Nephron progenitor cell (in vitro differentiated cells): ENCODE measurements around the gene SEC16B.

Experiments used
- DNase-seq: peaks from one replicate; pipeline ENCODE4 v3.0.0; 2021
- H3K27ac Mint-ChIP-seq: 2 replicates; pipeline ENCODE4 v1.8.0; 2021; ENCODE audit warnings: mild to moderate bottlenecking, moderate library complexity, mixed read lengths
- H3K27me3 Mint-ChIP-seq: 2 replicates; pipeline ENCODE4 v1.8.0; 2021; ENCODE audit warnings: mild to moderate bottlenecking, low read depth, mixed read lengths; ENCODE audit not compliant: poor library complexity
- H3K36me3 Mint-ChIP-seq: 2 replicates; pipeline ENCODE4 v1.8.0; 2021; ENCODE audit warnings: low read depth, mixed read lengths
- H3K4me1 Mint-ChIP-seq: 2 replicates; pipeline ENCODE4 v1.8.0; 2021; ENCODE audit warnings: mixed read lengths
- H3K4me3 Mint-ChIP-seq: 2 replicates; pipeline ENCODE4 v1.8.0; 2021; ENCODE audit warnings: mild to moderate bottlenecking, moderate library complexity, mixed read lengths
- H3K9me3 Mint-ChIP-seq: 2 replicates; pipeline ENCODE4 v1.8.0; 2021; ENCODE audit warnings: mild to moderate bottlenecking, moderate library complexity, mixed read lengths
- CTCF ChIP-seq: fragments of 200-600 bp; sonication (generic); IDR thresholded peaks from 2 replicates; pipeline ENCODE4 v1.5.0; 2021; ENCODE audit warnings: antibody characterized with exemption

The SEC16B gene

GRCh38 chr1:178010674-178011464, 41.0 kb upstream of the SEC16B start:
- no peak overlapping the region for H3K4me3 Mint-ChIP-seq
- H3K36me3 Mint-ChIP-seq: no peaks in the 10 kb centered on the region
- H3K27ac Mint-ChIP-seq: no peak overlapping the region
- no peak for TF ChIP-seq CTCF
- peaks cover 4% of the 10 kb centered on the region for H3K27me3 Mint-ChIP-seq
- no peaks in the 10 kb centered on the region for H3K4me1 Mint-ChIP-seq
- DNase-seq: no peak
- no peaks in the 10 kb centered on the region for H3K9me3 Mint-ChIP-seq

GRCh38 chr1:178006043-178006442, 36.2 kb upstream of the SEC16B start:
- Mint-ChIP-seq H3K27me3 (peaks cover 8% of the 10 kb centered on the region), H3K4me1 (no peaks in the 10 kb centered on the region), H3K27ac (no peak overlapping the region), H3K4me3 (no peak overlapping the region), H3K36me3 (no peaks in the 10 kb centered on the region), H3K9me3 (no peaks in the 10 kb centered on the region)
- no peak for TF ChIP-seq CTCF
- DNase-seq: no peak

- no peaks in the 10 kb centered on the region for H3K36me3 Mint-ChIP-seq
- peaks cover 12% of the 10 kb centered on the region for H3K27me3 Mint-ChIP-seq
- H3K4me3 Mint-ChIP-seq: no peak overlapping the region
- no peak for DNase-seq
- no peaks in the 10 kb centered on the region for H3K4me1 Mint-ChIP-seq
- no peak for TF ChIP-seq CTCF
- no peaks in the 10 kb centered on the region for H3K9me3 Mint-ChIP-seq
- H3K27ac Mint-ChIP-seq: no peak overlapping the region
These were observed 35.6 kb upstream of the SEC16B start for GRCh38 chr1:178005450-178005849.

- Mint-ChIP-seq H3K4me1 (no peaks in the 10 kb centered on the region), H3K4me3 (no peak overlapping the region), H3K27ac (no peak overlapping the region), H3K27me3 (peaks cover 12% of the 10 kb centered on the region), H3K9me3 (no peaks in the 10 kb centered on the region), H3K36me3 (no peaks in the 10 kb centered on the region)
- TF ChIP-seq CTCF: no peak
- no peak for DNase-seq
These were observed 35.1 kb upstream of the SEC16B start for GRCh38 chr1:178004926-178005391.

- H3K9me3 Mint-ChIP-seq: no peaks in the 10 kb centered on the region
- DNase-seq: no peak
- no peaks in the 10 kb centered on the region for H3K4me1 Mint-ChIP-seq
- peaks cover 9% of the 10 kb centered on the region for H3K27me3 Mint-ChIP-seq
- no peak overlapping the region for H3K27ac Mint-ChIP-seq
- no peak for TF ChIP-seq CTCF
- H3K4me3 Mint-ChIP-seq: no peak overlapping the region
- H3K36me3 Mint-ChIP-seq: no peaks in the 10 kb centered on the region
These were observed 29.1 kb upstream of the SEC16B start for GRCh38 chr1:177998696-177999631.
